ENCODE measurements around the gene KRT2. TPM values are rescaled to one million over a fixed set of nuclear protein-coding genes. Genes with fewer than 3 reads are reported as not detected.

KRT2 gene
- total and polyA plus RNA-seq, 2 donors (not counting 1 experiment from before 2014, with no cell fraction given), result 0.04 TPM; not detected in 1

GRCh38 chr12:52691076-52691840 lies 39.2 kb upstream of the KRT2 start:
- Histone ChIP-seq H4K20me1 (ENCODE audit: control insufficient read depth, insufficient read depth, low read length, poor library complexity, severe bottlenecking) (no peaks in the 10 kb centered on the region), H3K9ac (ENCODE audit: low read length) (peak overlapping the region; percentile 61), H3K4me3 (ENCODE audit: control extremely low read depth in 1 of 5, extremely low read depth in 1 of 5, insufficient read depth in 1 of 5, low read depth in 2 of 5, low read length in 4 of 5) (peak overlapping the region in 4 of 5 experiments; percentile 26 to 65 (median 40)), H3K27ac (ENCODE audit: low read length in 2 of 2) (no peak overlapping the region), H3K27me3 (replicated peaks in 1 of 4; ENCODE audit: control extremely low read depth in 1 of 4, control insufficient read depth in 3 of 4, insufficient read depth in 4 of 4, low read length in 3 of 4) (peaks cover 0 to 37% (median 8%) of the 10 kb centered on the region in 4 experiments), H2AFZ (ENCODE audit: insufficient read depth, low read depth, low read length, poor library complexity, severe bottlenecking) (peak overlapping the region; percentile 73), H3K4me1 (ENCODE audit: control insufficient read depth in 2 of 2, insufficient read depth in 2 of 2, low read length in 2 of 2) (peaks cover 7 to 8% of the 10 kb centered on the region in 2 donors), H3K36me3 (replicated peaks in 1 of 2; ENCODE audit: control extremely low read depth in 1 of 2, control insufficient read depth in 1 of 2, extremely low read depth in 1 of 2, insufficient read depth in 2 of 2, low read length in 1 of 2) (no peaks in the 10 kb centered on the region), H3K4me2 (replicated peaks; ENCODE audit: low read depth, low read length, poor library complexity, severe bottlenecking) (peak overlapping the region; percentile 85), H3K79me2 (ENCODE audit: control insufficient read depth, insufficient read depth, low read length) (no peaks in the 10 kb centered on the region), H3K9me3 (ENCODE audit: control extremely low read depth in 1 of 3, control insufficient read depth in 2 of 3, insufficient read depth in 1 of 3, low read length in 2 of 3) (no peaks in the 10 kb centered on the region)
- Mint-ChIP-seq H3K27ac (no peak overlapping the region), H3K4me3 (peak overlapping the region; percentile 83), H3K9me3 (ENCODE audit: insufficient read depth) (no peaks in the 10 kb centered on the region), H3K4me1 (peaks cover 12% of the 10 kb centered on the region), H3K27me3 (peaks cover 65% of the 10 kb centered on the region)
- no peak for TF ChIP-seq EZH2 (IDR thresholded peaks at IDR 0.05; ENCODE audit: borderline replicate concordance, insufficient read depth, low read depth, low read length, poor library complexity, severe bottlenecking)
- TF ChIP-seq CTCF (IDR thresholded peaks at IDR 0.05), result no peak
- WGBS (ENCODE audit: insufficient coverage), result 5% methylated on average over 39 of the region's 45 CpGs
- ATAC-seq (ENCODE audit: low read depth) (peak; percentile 28), DNase-seq (peak; percentile 41)
- ChIA-PET CTCF (no interaction called here), POLR2A (no interaction called here)
- intact Hi-C loops (cut with micrococcal nuclease), result no loop called here

GRCh38 chr12:52690351-52691075 lies 38.5 kb upstream of the KRT2 start:
- H3K27me3 ChIP-seq (replicated peaks in 1 of 4; ENCODE audit: control extremely low read depth in 1 of 4, control insufficient read depth in 3 of 4, insufficient read depth in 4 of 4, low read length in 3 of 4), result peaks cover 0 to 37% (median 8%) of the 10 kb centered on the region in 4 experiments
- H3K27ac Mint-ChIP-seq, result no peak overlapping the region
- peaks cover 12% of the 10 kb centered on the region for H3K4me1 Mint-ChIP-seq
- DNase-seq (no peak), ATAC-seq (ENCODE audit: low read depth) (no peak)
- 71% methylated on average over 4 of the region's 8 CpGs for WGBS (ENCODE audit: insufficient coverage)
- ChIA-PET POLR2A (no interaction called here), CTCF (no interaction called here)
- no peaks in the 10 kb centered on the region for H3K9me3 Mint-ChIP-seq (ENCODE audit: insufficient read depth)
- H3K36me3 ChIP-seq (replicated peaks in 1 of 2; ENCODE audit: control extremely low read depth in 1 of 2, control insufficient read depth in 1 of 2, extremely low read depth in 1 of 2, insufficient read depth in 2 of 2, low read length in 1 of 2), result no peaks in the 10 kb centered on the region
- H2AFZ ChIP-seq (ENCODE audit: insufficient read depth, low read depth, low read length, poor library complexity, severe bottlenecking), result peak overlapping the region; percentile 73
- peaks cover 60% of the 10 kb centered on the region for H3K27me3 Mint-ChIP-seq
- peaks cover 7 to 8% of the 10 kb centered on the region in 2 donors for H3K4me1 ChIP-seq (ENCODE audit: control insufficient read depth in 2 of 2, insufficient read depth in 2 of 2, low read length in 2 of 2)
- H3K9ac ChIP-seq (ENCODE audit: low read length), result peak overlapping the region; percentile 61
- no peaks in the 10 kb centered on the region for H4K20me1 ChIP-seq (ENCODE audit: control insufficient read depth, insufficient read depth, low read length, poor library complexity, severe bottlenecking)
- H3K4me2 ChIP-seq (replicated peaks; ENCODE audit: low read depth, low read length, poor library complexity, severe bottlenecking), result peak overlapping the region; percentile 85
- TF ChIP-seq EZH2 (IDR thresholded peaks at IDR 0.05; ENCODE audit: borderline replicate concordance, insufficient read depth, low read depth, low read length, poor library complexity, severe bottlenecking), result no peak
- no peak for TF ChIP-seq CTCF (IDR thresholded peaks at IDR 0.05)
- no peaks in the 10 kb centered on the region for H3K79me2 ChIP-seq (ENCODE audit: control insufficient read depth, insufficient read depth, low read length)
- H3K27ac ChIP-seq (ENCODE audit: low read length in 2 of 2), result no peak overlapping the region
- intact Hi-C loops (cut with micrococcal nuclease), result no loop called here
- H3K4me3 Mint-ChIP-seq, result peak overlapping the region; percentile 83
- H3K4me3 ChIP-seq (ENCODE audit: control extremely low read depth in 1 of 5, extremely low read depth in 1 of 5, insufficient read depth in 1 of 5, low read depth in 2 of 5, low read length in 4 of 5), result peak overlapping the region in 3 of 5 experiments; percentile 39 to 65 (median 42)
- H3K9me3 ChIP-seq (ENCODE audit: control extremely low read depth in 1 of 3, control insufficient read depth in 2 of 3, insufficient read depth in 1 of 3, low read length in 2 of 3), result no peaks in the 10 kb centered on the region

Data from B cell (primary cell).